ENCODE measurements around the gene IFNGR2.

- TF ChIP-seq POLR2A (IDR thresholded peaks at IDR 0.05; ENCODE audit: low read length), result no peak
- TF ChIP-seq GATA1 (IDR thresholded peaks at IDR 0.05; ENCODE audit: low read depth, low read length), result no peak
Measured at GRCh38 chr21:33470701-33471100, 67.5 kb downstream of the IFNGR2 start.
